ENCODE data around the gene PPIA. TPM values are rescaled to one million over a fixed set of nuclear protein-coding genes. Genes with fewer than 3 reads are reported as not detected.

Gene PPIA
- total and polyA plus RNA-seq, 8 donors = 218 to 3,648 (median 1,077) TPM

DNA sequence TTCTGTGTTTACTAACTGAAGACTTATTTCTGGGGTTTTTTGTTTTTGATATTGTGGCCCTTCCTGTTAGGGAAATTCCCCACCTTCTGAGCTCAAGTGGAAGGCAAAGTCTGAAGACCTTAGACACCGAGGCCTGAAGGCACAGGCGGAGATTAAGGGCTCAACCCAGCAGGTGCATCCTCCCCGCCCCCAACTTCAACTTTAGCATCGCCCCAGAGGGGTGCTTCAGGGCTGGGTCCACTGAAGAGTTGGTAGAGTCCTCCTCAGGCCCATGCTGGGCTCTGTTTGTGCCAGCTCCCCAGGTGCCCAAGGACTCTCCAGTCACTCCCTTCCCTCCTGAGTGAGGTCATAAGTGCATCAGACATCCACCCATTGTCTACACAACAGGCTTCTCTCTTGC is 9.4 kb upstream of the PPIA start:
- Histone ChIP-seq H3K4me1 (no peaks in the 10 kb centered on the region), H3K27ac (no peak overlapping the region), H3K36me3 (no peaks in the 10 kb centered on the region), H3K4me3 (no peak overlapping the region), H3K27me3 (no peaks in the 10 kb centered on the region), H3K9me3 (peaks cover 0 to 8% (median 4%) of the 10 kb centered on the region in 4 donors)
- intact Hi-C loops (cut with DNase I; ENCODE audit: low total_unique reads) = no loop called here
- TF ChIP-seq POLR2AphosphoS5 (IDR thresholded peaks at IDR 0.05) = no peak
- no peak for TF ChIP-seq EP300 (IDR thresholded peaks at IDR 0.05)
- no peak for TF ChIP-seq POLR2A (IDR thresholded peaks at IDR 0.05)
- TF ChIP-seq, protein P1, sequence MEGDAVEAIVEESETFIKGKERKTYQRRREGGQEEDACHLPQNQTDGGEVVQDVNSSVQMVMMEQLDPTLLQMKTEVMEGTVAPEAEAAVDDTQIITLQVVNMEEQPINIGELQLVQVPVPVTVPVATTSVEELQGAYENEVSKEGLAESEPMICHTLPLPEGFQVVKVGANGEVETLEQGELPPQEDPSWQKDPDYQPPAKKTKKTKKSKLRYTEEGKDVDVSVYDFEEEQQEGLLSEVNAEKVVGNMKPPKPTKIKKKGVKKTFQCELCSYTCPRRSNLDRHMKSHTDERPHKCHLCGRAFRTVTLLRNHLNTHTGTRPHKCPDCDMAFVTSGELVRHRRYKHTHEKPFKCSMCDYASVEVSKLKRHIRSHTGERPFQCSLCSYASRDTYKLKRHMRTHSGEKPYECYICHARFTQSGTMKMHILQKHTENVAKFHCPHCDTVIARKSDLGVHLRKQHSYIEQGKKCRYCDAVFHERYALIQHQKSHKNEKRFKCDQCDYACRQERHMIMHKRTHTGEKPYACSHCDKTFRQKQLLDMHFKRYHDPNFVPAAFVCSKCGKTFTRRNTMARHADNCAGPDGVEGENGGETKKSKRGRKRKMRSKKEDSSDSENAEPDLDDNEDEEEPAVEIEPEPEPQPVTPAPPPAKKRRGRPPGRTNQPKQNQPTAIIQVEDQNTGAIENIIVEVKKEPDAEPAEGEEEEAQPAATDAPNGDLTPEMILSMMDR (IDR thresholded peaks at IDR 0.05) = no peak
- DNase-seq = no peak
- WGBS, 5 donors = 64 to 84% (median 75%) methylated on average over 4 of the region's 4 CpGs

GRCh38 chr7:44787762-44788161 is 8.7 kb upstream of the PPIA start:
- no peak for DNase-seq
- Histone ChIP-seq H3K27me3 (no peaks in the 10 kb centered on the region), H3K36me3 (no peaks in the 10 kb centered on the region), H3K27ac (no peak overlapping the region), H3K4me1 (no peaks in the 10 kb centered on the region), H3K9me3 (peaks cover 0 to 8% (median 4%) of the 10 kb centered on the region in 4 donors), H3K4me3 (no peak overlapping the region)
- 79 to 93% (median 88%) methylated on average over 3 of the region's 3 CpGs for WGBS, 5 donors
- intact Hi-C loops (cut with DNase I; ENCODE audit: low total_unique reads) = no loop called here
- TF ChIP-seq, protein P1 (IDR thresholded peaks at IDR 0.05) = no peak
- TF ChIP-seq EP300 (IDR thresholded peaks at IDR 0.05) = no peak
- no peak for TF ChIP-seq POLR2A (IDR thresholded peaks at IDR 0.05)
- TF ChIP-seq POLR2AphosphoS5 (IDR thresholded peaks at IDR 0.05) = no peak

DNA sequence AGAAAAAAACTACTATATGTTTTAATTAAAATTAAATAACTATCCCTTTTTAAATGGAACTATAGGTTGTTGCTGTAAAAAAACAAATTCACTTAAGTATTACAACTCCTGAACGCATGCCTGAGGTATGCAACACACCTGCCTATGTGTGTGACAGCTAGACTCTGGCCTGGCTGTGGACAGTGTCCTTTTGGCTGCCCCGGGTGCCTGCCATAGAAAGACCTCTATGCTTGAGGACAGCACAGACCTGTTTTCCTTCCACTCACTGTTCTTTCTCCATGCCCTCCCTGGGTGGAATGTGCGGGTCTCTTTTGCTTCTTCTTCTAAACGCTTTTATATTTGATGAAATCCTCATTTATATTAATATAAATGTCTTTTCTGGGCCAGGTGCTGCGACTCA is 6.5 kb upstream of the PPIA start:
- WGBS, 5 donors = 74 to 87% (median 79%) methylated on average over 5 of the region's 5 CpGs
- Histone ChIP-seq H3K4me3 (no peak overlapping the region), H3K27me3 (no peaks in the 10 kb centered on the region), H3K4me1 (peaks cover 0 to 9% (median 0%) of the 10 kb centered on the region in 4 donors), H3K9me3 (no peaks in the 10 kb centered on the region), H3K27ac (no peak overlapping the region), H3K36me3 (no peaks in the 10 kb centered on the region)
- DNase-seq = no peak
- no peak for TF ChIP-seq EP300 (IDR thresholded peaks at IDR 0.05)
- TF ChIP-seq, protein P1 (IDR thresholded peaks at IDR 0.05) = no peak
- TF ChIP-seq POLR2AphosphoS5 (IDR thresholded peaks at IDR 0.05) = no peak
- TF ChIP-seq POLR2A (IDR thresholded peaks at IDR 0.05) = no peak
- intact Hi-C loops (cut with DNase I; ENCODE audit: low total_unique reads) = no loop called here

- intact Hi-C loops (cut with DNase I; ENCODE audit: low total_unique reads) = no loop called here
- DNase-seq = peak in 1 of 2 donors; percentile 30
- 66 to 83% (median 81%) methylated on average over 8 of the region's 8 CpGs for WGBS, 5 donors
- no peaks in the 10 kb centered on the region for H3K9me3 ChIP-seq
- peaks cover 0 to 21% (median 10%) of the 10 kb centered on the region in 4 donors for H3K4me1 ChIP-seq
- no peaks in the 10 kb centered on the region for H3K36me3 ChIP-seq
- no peaks in the 10 kb centered on the region for H3K27me3 ChIP-seq
- no peak overlapping the region for H3K4me3 ChIP-seq
- TF ChIP-seq, protein P1 (IDR thresholded peaks at IDR 0.05) = no peak
- H3K27ac ChIP-seq = peak overlapping the region in 2 of 5 donors; percentile 18 to 53
Observed at GRCh38 chr7:44791278-44792219, 4.9 kb upstream of the PPIA start.
